Measurements from ENCODE around the gene GATAD2B. TPM values are rescaled to one million over a fixed set of nuclear protein-coding genes. Genes with fewer than 3 reads are reported as not detected.

The GATAD2B gene
- polyA plus RNA-seq, 4 donors = 2.9 to 11.3 (median 4.0) TPM

GRCh38 chr1:153929981-153930948 lies 7.5 kb upstream of the GATAD2B start:
- Histone ChIP-seq H3K4me1 (ENCODE audit: control insufficient read depth in 3 of 3, insufficient read depth in 2 of 3, low read depth in 1 of 3, low read length in 2 of 3) (no peaks in the 10 kb centered on the region), H3K4me3 (ENCODE audit: low read depth in 1 of 3, low read length in 3 of 3) (no peak overlapping the region), H3K9me3 (ENCODE audit: control insufficient read depth in 2 of 2, insufficient read depth in 1 of 2, low read depth in 1 of 2, low read length in 1 of 2) (no peaks in the 10 kb centered on the region), H3K36me3 (ENCODE audit: control insufficient read depth in 3 of 3, insufficient read depth in 2 of 3, low read depth in 1 of 3, low read length in 3 of 3) (peaks cover 13 to 55% (median 14%) of the 10 kb centered on the region in 3 donors), H3K27me3 (ENCODE audit: control insufficient read depth in 3 of 3, insufficient read depth in 3 of 3, low read length in 3 of 3) (no peaks in the 10 kb centered on the region), H3K27ac (ENCODE audit: low read depth in 1 of 3, low read length in 2 of 3) (no peak overlapping the region)
- no peak for DNase-seq
- FAIRE-seq = no peak
- WGBS, 3 donors = 87 to 89% (median 87%) methylated on average over 14 of the region's 14 CpGs

- WGBS, 3 donors = 87 to 92% (median 89%) methylated on average over 5 of the region's 5 CpGs
- DNase-seq = no peak
- H3K9me3 ChIP-seq (ENCODE audit: control insufficient read depth in 2 of 2, insufficient read depth in 1 of 2, low read depth in 1 of 2, low read length in 1 of 2) = no peaks in the 10 kb centered on the region
- H3K4me3 ChIP-seq (ENCODE audit: low read depth in 1 of 3, low read length in 3 of 3) = no peak overlapping the region
- H3K36me3 ChIP-seq (ENCODE audit: control insufficient read depth in 3 of 3, insufficient read depth in 2 of 3, low read depth in 1 of 3, low read length in 3 of 3) = peaks cover 11 to 48% (median 12%) of the 10 kb centered on the region in 3 donors
- H3K4me1 ChIP-seq (ENCODE audit: control insufficient read depth in 3 of 3, insufficient read depth in 2 of 3, low read depth in 1 of 3, low read length in 2 of 3) = no peaks in the 10 kb centered on the region
- H3K27me3 ChIP-seq (ENCODE audit: control insufficient read depth in 3 of 3, insufficient read depth in 3 of 3, low read length in 3 of 3) = no peaks in the 10 kb centered on the region
- no peak for FAIRE-seq
- H3K27ac ChIP-seq (ENCODE audit: low read depth in 1 of 3, low read length in 2 of 3) = no peak overlapping the region
These were observed 6.7 kb upstream of the GATAD2B start for GRCh38 chr1:153929426-153929825.

- 64 to 79% (median 72%) methylated on average over 4 of the region's 4 CpGs for WGBS, 3 donors
- peak overlapping the region in 1 of 3 donors; percentile 14 for H3K27ac ChIP-seq (ENCODE audit: low read depth in 1 of 3, low read length in 2 of 3)
These were observed 6.1 kb upstream of the GATAD2B start for GRCh38 chr1:153928791-153929341.

GRCh38 chr1:153928245-153928644 lies 5.5 kb upstream of the GATAD2B start:
- no peak for DNase-seq
- H3K9me3 ChIP-seq (ENCODE audit: control insufficient read depth in 2 of 2, insufficient read depth in 1 of 2, low read depth in 1 of 2, low read length in 1 of 2) = no peaks in the 10 kb centered on the region
- no peak for FAIRE-seq

More at GRCh38 chr1:153928791-153929341, 6.1 kb upstream of the GATAD2B start:
- Histone ChIP-seq H3K9me3 (ENCODE audit: control insufficient read depth in 2 of 2, insufficient read depth in 1 of 2, low read depth in 1 of 2, low read length in 1 of 2) (no peaks in the 10 kb centered on the region), H3K36me3 (ENCODE audit: control insufficient read depth in 3 of 3, insufficient read depth in 2 of 3, low read depth in 1 of 3, low read length in 3 of 3) (peaks cover 7 to 43% (median 10%) of the 10 kb centered on the region in 3 donors), H3K4me3 (ENCODE audit: low read depth in 1 of 3, low read length in 3 of 3) (no peak overlapping the region), H3K27me3 (ENCODE audit: control insufficient read depth in 3 of 3, insufficient read depth in 3 of 3, low read length in 3 of 3) (no peaks in the 10 kb centered on the region), H3K4me1 (ENCODE audit: control insufficient read depth in 3 of 3, insufficient read depth in 2 of 3, low read depth in 1 of 3, low read length in 2 of 3) (peaks cover 0 to 3% (median 0%) of the 10 kb centered on the region in 3 donors)
- no peak for DNase-seq
- FAIRE-seq = no peak

DNA sequence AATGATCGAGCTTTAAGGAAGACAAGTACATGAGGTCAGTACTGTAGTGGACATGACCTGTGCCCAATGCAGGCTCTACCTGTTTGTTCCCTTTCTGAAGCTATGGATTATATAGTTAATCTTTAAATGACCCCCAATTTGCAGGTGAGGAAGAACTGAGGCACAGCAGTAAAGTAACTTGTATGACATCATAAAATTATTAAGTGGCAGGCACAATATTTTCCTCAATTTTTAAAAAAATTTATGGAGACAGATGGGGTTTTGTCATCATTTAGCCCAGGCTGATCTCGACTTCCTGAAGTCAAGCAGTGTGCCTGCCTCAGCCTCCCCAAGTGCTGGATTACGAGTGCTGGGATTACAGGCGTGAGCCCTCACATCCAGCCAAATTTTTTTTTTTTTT lies 3.6 kb upstream of the GATAD2B start:
- DNase-seq (no peak), FAIRE-seq (no peak)
- Histone ChIP-seq H3K27ac (ENCODE audit: low read depth in 1 of 3, low read length in 2 of 3) (no peak overlapping the region), H3K36me3 (ENCODE audit: control insufficient read depth in 3 of 3, insufficient read depth in 2 of 3, low read depth in 1 of 3, low read length in 3 of 3) (peaks cover 0 to 22% (median 0%) of the 10 kb centered on the region in 3 donors), H3K27me3 (ENCODE audit: control insufficient read depth in 3 of 3, insufficient read depth in 3 of 3, low read length in 3 of 3) (no peaks in the 10 kb centered on the region), H3K9me3 (ENCODE audit: control insufficient read depth in 2 of 2, insufficient read depth in 1 of 2, low read depth in 1 of 2, low read length in 1 of 2) (no peaks in the 10 kb centered on the region), H3K4me3 (ENCODE audit: low read depth in 1 of 3, low read length in 3 of 3) (no peak overlapping the region), H3K4me1 (ENCODE audit: control insufficient read depth in 3 of 3, insufficient read depth in 2 of 3, low read depth in 1 of 3, low read length in 2 of 3) (peaks cover 0 to 11% (median 0%) of the 10 kb centered on the region in 3 donors)
- 72 to 90% (median 84%) methylated on average over 4 of the region's 4 CpGs for WGBS, 3 donors

More at GRCh38 chr1:153928245-153928644, 5.5 kb upstream of the GATAD2B start:
- H3K4me3 ChIP-seq (ENCODE audit: low read depth in 1 of 3, low read length in 3 of 3) = no peak overlapping the region
- no peak overlapping the region for H3K27ac ChIP-seq (ENCODE audit: low read depth in 1 of 3, low read length in 2 of 3)
- no peaks in the 10 kb centered on the region for H3K27me3 ChIP-seq (ENCODE audit: control insufficient read depth in 3 of 3, insufficient read depth in 3 of 3, low read length in 3 of 3)
- H3K4me1 ChIP-seq (ENCODE audit: control insufficient read depth in 3 of 3, insufficient read depth in 2 of 3, low read depth in 1 of 3, low read length in 2 of 3) = peaks cover 0 to 7% (median 0%) of the 10 kb centered on the region in 3 donors
- WGBS, 3 donors = 63 to 86% (median 84%) methylated on average over 1 of the region's 1 CpG
- H3K36me3 ChIP-seq (ENCODE audit: control insufficient read depth in 3 of 3, insufficient read depth in 2 of 3, low read depth in 1 of 3, low read length in 3 of 3) = peaks cover 4 to 36% (median 5%) of the 10 kb centered on the region in 3 donors

DNA sequence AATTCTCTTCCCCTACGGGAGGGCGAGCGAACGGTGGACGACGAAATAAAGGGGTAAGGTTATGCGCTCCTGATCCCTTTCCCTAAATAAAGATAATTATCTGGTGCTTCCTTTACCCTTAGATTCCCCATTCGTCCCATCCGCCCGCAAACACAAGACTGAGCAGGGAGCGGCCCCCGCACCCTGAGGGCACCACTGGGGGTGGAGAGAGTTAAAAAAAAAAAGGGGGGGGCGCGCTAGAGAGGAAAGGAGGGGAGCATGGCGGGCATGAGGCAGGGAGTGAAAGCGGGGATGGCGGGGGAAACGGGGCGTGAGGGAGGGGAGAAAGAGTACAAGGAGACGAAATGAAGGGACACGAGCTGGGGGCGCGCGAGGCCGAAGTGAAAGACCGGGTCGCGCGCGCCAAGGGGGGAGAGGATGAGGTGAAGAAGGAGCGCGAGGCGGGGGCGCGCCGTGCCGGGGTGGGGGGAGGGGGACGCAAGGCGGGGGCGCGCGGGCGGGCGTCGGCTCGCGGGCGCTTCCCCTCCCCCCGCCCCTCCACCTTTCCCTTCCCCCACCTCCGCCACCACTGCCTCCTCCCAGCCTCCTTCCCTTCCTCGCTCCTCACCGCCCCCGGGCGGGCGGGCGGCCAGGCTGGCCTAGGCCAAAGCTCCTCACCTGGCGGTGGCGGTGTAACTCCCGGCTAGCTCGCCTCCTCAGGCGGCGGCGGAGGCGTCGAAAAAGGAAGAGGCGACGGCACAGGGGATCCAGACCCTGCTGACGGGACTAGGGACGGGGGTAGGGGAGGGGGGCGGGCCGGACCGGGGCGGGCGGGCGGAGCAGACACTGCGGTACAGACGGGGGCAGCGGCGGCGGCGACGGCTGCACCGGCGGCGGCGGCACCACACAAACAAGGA lies 448 bp downstream of the GATAD2B start:
- Histone ChIP-seq H3K27ac (ENCODE audit: low read depth in 1 of 3, low read length in 2 of 3) (peak overlapping the region; percentile 62 to 88 (median 85)), H3K9me3 (ENCODE audit: control insufficient read depth in 2 of 2, insufficient read depth in 1 of 2, low read depth in 1 of 2, low read length in 1 of 2) (no peaks in the 10 kb centered on the region), H3K36me3 (ENCODE audit: control insufficient read depth in 3 of 3, insufficient read depth in 2 of 3, low read depth in 1 of 3, low read length in 3 of 3) (peaks cover 0 to 4% (median 3%) of the 10 kb centered on the region in 3 donors), H3K27me3 (ENCODE audit: control insufficient read depth in 3 of 3, insufficient read depth in 3 of 3, low read length in 3 of 3) (no peaks in the 10 kb centered on the region), H3K4me3 (ENCODE audit: low read depth in 1 of 3, low read length in 3 of 3) (peak overlapping the region; percentile 80 to 98 (median 85)), H3K4me1 (ENCODE audit: control insufficient read depth in 3 of 3, insufficient read depth in 2 of 3, low read depth in 1 of 3, low read length in 2 of 3) (peaks cover 3 to 24% (median 6%) of the 10 kb centered on the region in 3 donors)
- DNase-seq = peak in 1 of 2 donors; percentile 48
- no peak for FAIRE-seq
- WGBS, 3 donors = 0 to 1% (median 0%) methylated on average over 22 to 83 of the region's 86 CpGs

DNA sequence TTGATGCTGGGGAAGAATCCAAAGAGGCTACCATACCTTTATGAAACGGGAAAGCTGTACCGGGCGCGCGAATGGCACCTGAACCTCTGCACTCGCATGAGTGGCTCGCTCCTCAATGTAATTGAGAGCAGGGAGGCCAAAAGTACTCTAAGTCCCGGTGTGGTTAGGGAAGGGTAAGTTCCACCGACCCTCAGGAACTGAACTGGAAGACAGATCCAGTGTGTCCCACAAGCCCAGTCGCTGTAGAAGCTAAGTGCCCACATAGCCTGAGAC lies 1.0 kb downstream of the GATAD2B start:
- Histone ChIP-seq H3K9me3 (ENCODE audit: control insufficient read depth in 2 of 2, insufficient read depth in 1 of 2, low read depth in 1 of 2, low read length in 1 of 2) (no peaks in the 10 kb centered on the region), H3K27ac (ENCODE audit: low read depth in 1 of 3, low read length in 2 of 3) (peak overlapping the region in 2 of 3 donors; percentile 53 to 57), H3K4me3 (ENCODE audit: low read depth in 1 of 3, low read length in 3 of 3) (peak overlapping the region; percentile 80 to 98 (median 85)), H3K27me3 (ENCODE audit: control insufficient read depth in 3 of 3, insufficient read depth in 3 of 3, low read length in 3 of 3) (no peaks in the 10 kb centered on the region), H3K36me3 (ENCODE audit: control insufficient read depth in 3 of 3, insufficient read depth in 2 of 3, low read depth in 1 of 3, low read length in 3 of 3) (peaks cover 0 to 6% (median 3%) of the 10 kb centered on the region in 3 donors), H3K4me1 (ENCODE audit: control insufficient read depth in 3 of 3, insufficient read depth in 2 of 3, low read depth in 1 of 3, low read length in 2 of 3) (peaks cover 3 to 24% (median 6%) of the 10 kb centered on the region in 3 donors)
- no peak for FAIRE-seq
- WGBS, 3 donors = 1 to 3% (median 1%) methylated on average over 10 of the region's 10 CpGs
- peak; percentile 28 to 46 for DNase-seq

Measured in small intestine (tissue), 7 donors.